Activated T-cell treated with anti-CD3 and anti-CD28 coated beads, Interleukin-2, amount 50 U/mL, for 48 hours (primary cell): ENCODE measurements around the gene SKOR2.

ENCODE experiments used
- DNase-seq, 2 experiments: peaks; one replicate each; pipeline ENCODE4 v3.0.0-alpha.2; 2020

Gene SKOR2

GRCh38 chr18:47251289-47252120 lies at the start of gene SKOR2:
Gene SKOR2, minus strand, starts transcription at chr18:47251660. Its CDS starts 2,477 bp downstream, at chr18:47249183.
- DNase-seq = peak in 1 of 2 experiments; percentile 40

- DNase-seq = no peak
Observed at GRCh38 chr18:47296462-47296861, 45.0 kb upstream of the SKOR2 start.

GRCh38 chr18:47294801-47295200 lies 43.3 kb upstream of the SKOR2 start:
- no peak for DNase-seq

- DNase-seq = no peak
Observed at GRCh38 chr18:47288741-47289140, 37.3 kb upstream of the SKOR2 start.

GRCh38 chr18:47287911-47288585 lies 36.6 kb upstream of the SKOR2 start:
- no peak for DNase-seq

- no peak for DNase-seq
Observed at GRCh38 chr18:47286776-47287410, 35.4 kb upstream of the SKOR2 start.

GRCh38 chr18:47285456-47285855 lies 34.0 kb upstream of the SKOR2 start:
- no peak for DNase-seq

GRCh38 chr18:47284721-47285395 lies 33.4 kb upstream of the SKOR2 start:
- DNase-seq = no peak

GRCh38 chr18:47283476-47283875 lies 32.0 kb upstream of the SKOR2 start:
- no peak for DNase-seq

GRCh38 chr18:47280121-47280520 lies 28.7 kb upstream of the SKOR2 start:
- DNase-seq = no peak

- DNase-seq = no peak
Observed at GRCh38 chr18:47274961-47275360, 23.5 kb upstream of the SKOR2 start.

- DNase-seq = no peak
Observed at GRCh38 chr18:47265197-47265596, 13.7 kb upstream of the SKOR2 start.

- no peak for DNase-seq
Observed at GRCh38 chr18:47264308-47264700, 12.8 kb upstream of the SKOR2 start.

- peak in 1 of 2 experiments; percentile 24 for DNase-seq
Observed at GRCh38 chr18:47263430-47264307, 12.2 kb upstream of the SKOR2 start.

- no peak for DNase-seq
Observed at GRCh38 chr18:47263150-47263429, 11.6 kb upstream of the SKOR2 start.

- peak in 1 of 2 experiments; percentile 17 for DNase-seq
Observed at GRCh38 chr18:47262301-47263149, 11.1 kb upstream of the SKOR2 start.

GRCh38 chr18:47261902-47262300 lies 10.4 kb upstream of the SKOR2 start:
- DNase-seq = no peak

GRCh38 chr18:47260924-47261701 lies 9.7 kb upstream of the SKOR2 start:
- DNase-seq = peak in 1 of 2 experiments; percentile 41

- peak in 1 of 2 experiments; percentile 57 for DNase-seq
Observed at GRCh38 chr18:47260120-47260923, 8.9 kb upstream of the SKOR2 start.
